ENCODE results near the gene BBX. TPM values are rescaled to one million over a fixed set of nuclear protein-coding genes. Genes with fewer than 3 reads are reported as not detected.

The BBX gene
- total RNA-seq = 10 to 100 TPM; 76.7 to 77.8 TPM
- polyA plus RNA-seq = 10 to 100 TPM; 10.0 to 13.4 TPM
- long read RNA-seq, donor 1, partial matches to known transcripts = 122 of 181 reads
- long read RNA-seq, donor 1, other reads (novel, unspliced or antisense) = 58 of 181 reads
- long read RNA-seq, donor 2, partial matches to known transcripts = 40 of 72 reads
- long read RNA-seq, donor 2, other reads (novel, unspliced or antisense) = 29 of 72 reads

DNA sequence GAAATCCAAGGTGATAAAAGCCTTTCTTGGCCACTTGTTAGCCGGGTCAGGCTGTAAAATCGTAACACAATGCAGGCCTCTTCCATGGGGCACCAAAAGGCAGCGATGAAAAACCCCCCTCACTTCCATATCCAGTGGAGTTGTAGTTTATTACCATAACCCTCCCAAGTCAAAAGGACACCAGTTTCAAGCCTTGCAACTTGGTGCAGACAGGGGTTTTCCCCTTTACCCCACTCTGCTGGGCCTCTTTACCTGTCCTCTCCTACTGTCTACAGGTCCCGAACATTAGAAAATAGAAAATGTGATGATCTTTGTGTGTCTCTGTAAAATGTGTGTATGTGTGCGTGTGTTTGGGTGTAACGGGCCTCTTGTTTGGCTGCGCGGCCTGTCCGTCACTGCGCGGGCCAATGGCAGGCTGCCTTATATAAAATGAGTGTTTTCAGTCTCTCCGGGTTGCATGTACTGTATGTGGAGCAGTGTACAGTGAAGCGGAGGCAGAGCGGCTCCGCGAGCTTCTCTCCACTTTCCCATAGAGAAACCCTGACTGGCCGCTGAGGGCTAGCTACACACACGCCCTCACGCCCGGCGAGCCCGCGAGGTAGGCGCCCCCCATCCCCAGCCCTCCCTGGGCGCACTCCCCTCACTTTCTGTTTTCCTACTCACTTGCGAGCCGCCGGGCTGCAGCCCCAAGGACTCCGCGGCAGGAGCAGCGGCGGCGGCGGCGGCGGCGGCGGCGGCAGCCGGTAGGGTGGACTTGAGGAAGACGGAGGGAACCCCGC, at the start of gene BBX:
BBX (plus strand) TSS at position 453 of the 779 bp plus-strand sequence. CDS start 187,499 bp downstream, outside the sequence.
- peak; percentile 97 for ATAC-seq (ENCODE audit: low FRiP score)
- Histone ChIP-seq H3K4me1 (ENCODE audit: control insufficient read depth in 1 of 2, insufficient read depth in 2 of 2, low read length in 2 of 2) (no peaks in the 10 kb centered on the region), H3K36me3 (ENCODE audit: control insufficient read depth in 1 of 2, insufficient read depth in 2 of 2, low read length in 1 of 2) (no peaks in the 10 kb centered on the region), H3K27ac (ENCODE audit: low read depth in 1 of 2, low read length in 2 of 2) (peak within 1 kb of the TSS; percentile 57 to 70), H3K4me3 (ENCODE audit: low read length in 2 of 2) (peak within 1 kb of the TSS; percentile 94), H3K27me3 (ENCODE audit: control insufficient read depth in 1 of 2, insufficient read depth in 2 of 2, low read length in 1 of 2) (no peaks in the 10 kb centered on the region), H3K9me3 (ENCODE audit: control insufficient read depth, low read length) (no peaks in the 10 kb centered on the region)
- DNase-seq = peak; percentile 92 to 95
- 0 to 1% methylated on average over 28 to 42 of the region's 42 CpGs for WGBS, 2 donors
- intact Hi-C loops (cut with DNase I) = loop anchor here (1.0 to 10.0 kb wide), 4 partner anchors 90 to 288 kb away; no protein-coding TSS in a partner anchor

DNA sequence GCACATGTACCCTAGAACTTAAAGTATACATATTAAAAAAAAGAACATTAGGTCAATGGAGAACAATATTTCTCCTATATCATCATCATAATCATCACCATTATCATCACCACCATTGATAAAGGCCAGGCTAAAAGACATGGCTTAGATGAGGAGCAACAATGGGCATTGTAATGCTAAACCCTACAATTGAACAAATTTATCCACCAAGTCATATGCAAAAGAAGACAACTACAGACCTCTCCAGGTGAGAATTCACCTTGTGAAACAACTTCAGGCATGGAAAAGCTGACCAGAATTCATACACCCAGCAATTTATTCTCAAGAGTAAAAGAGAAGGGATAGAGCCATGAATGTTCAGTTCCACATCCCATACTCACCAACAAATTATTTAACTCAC, 46.3 kb upstream of the BBX start:
- no peak for ATAC-seq (ENCODE audit: low FRiP score)
- no peak overlapping the region for H3K27ac ChIP-seq (ENCODE audit: low read depth in 1 of 2, low read length in 2 of 2)
- no peak for DNase-seq
- no peak overlapping the region for H3K4me3 ChIP-seq (ENCODE audit: low read length in 2 of 2)
- H3K9me3 ChIP-seq (ENCODE audit: control insufficient read depth, low read length) = no peaks in the 10 kb centered on the region
- H3K36me3 ChIP-seq (ENCODE audit: control insufficient read depth in 1 of 2, insufficient read depth in 2 of 2, low read length in 1 of 2) = no peaks in the 10 kb centered on the region
- intact Hi-C loops (cut with DNase I) = no loop called here
- H3K4me1 ChIP-seq (ENCODE audit: control insufficient read depth in 1 of 2, insufficient read depth in 2 of 2, low read length in 2 of 2) = no peaks in the 10 kb centered on the region
- no peaks in the 10 kb centered on the region for H3K27me3 ChIP-seq (ENCODE audit: control insufficient read depth in 1 of 2, insufficient read depth in 2 of 2, low read length in 1 of 2)

DNA sequence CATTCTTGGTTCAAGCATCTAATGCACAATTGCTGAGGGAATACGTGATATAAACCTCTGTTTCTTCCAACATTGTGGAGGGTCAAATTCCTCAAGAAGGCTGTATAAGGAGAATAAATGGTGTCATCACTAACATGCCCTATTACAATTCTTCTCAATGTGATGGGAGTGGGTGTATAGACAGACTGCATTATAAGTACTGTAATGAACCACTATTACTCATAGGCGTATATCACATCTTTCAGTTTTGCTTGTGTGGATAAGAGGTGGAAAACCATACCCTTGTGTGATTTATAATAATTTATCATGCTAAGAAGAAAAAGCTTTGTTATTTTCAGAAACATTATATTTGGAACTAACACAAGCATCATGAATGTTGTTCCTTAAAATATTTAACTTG, 35.3 kb upstream of the BBX start:
- no peak overlapping the region for H3K27ac ChIP-seq (ENCODE audit: low read depth in 1 of 2, low read length in 2 of 2)
- no peak for ATAC-seq (ENCODE audit: low FRiP score)
- H3K4me1 ChIP-seq (ENCODE audit: control insufficient read depth in 1 of 2, insufficient read depth in 2 of 2, low read length in 2 of 2) = no peaks in the 10 kb centered on the region
- no peak for DNase-seq
- intact Hi-C loops (cut with DNase I) = no loop called here
- H3K4me3 ChIP-seq (ENCODE audit: low read length in 2 of 2) = no peak overlapping the region
- H3K9me3 ChIP-seq (ENCODE audit: control insufficient read depth, low read length) = no peaks in the 10 kb centered on the region
- H3K36me3 ChIP-seq (ENCODE audit: control insufficient read depth in 1 of 2, insufficient read depth in 2 of 2, low read length in 1 of 2) = no peaks in the 10 kb centered on the region
- 79 to 84% methylated on average over 2 of the region's 2 CpGs for WGBS, 2 donors
- no peaks in the 10 kb centered on the region for H3K27me3 ChIP-seq (ENCODE audit: control insufficient read depth in 1 of 2, insufficient read depth in 2 of 2, low read length in 1 of 2)

DNA sequence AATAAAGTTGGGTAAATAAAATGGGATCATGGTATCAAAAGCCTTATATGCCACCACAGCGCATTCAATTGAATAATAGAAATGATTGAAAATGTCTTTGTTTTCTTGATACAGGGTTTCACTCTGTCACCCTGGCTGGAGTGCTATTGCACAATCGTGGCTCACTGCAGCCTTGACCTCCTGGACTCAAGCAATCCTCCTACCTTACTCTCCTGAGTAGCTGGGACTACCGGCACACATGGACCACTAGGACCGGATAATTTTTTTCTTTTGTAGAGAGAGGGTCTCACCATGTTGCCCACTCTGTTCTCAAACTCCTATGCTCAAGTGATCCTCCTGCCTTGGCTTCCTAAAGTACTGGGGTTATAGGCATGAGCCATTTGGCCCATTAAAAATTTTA, 33.8 kb upstream of the BBX start:
- Histone ChIP-seq H3K9me3 (ENCODE audit: control insufficient read depth, low read length) (no peaks in the 10 kb centered on the region), H3K27ac (ENCODE audit: low read depth in 1 of 2, low read length in 2 of 2) (no peak overlapping the region), H3K4me3 (ENCODE audit: low read length in 2 of 2) (no peak overlapping the region), H3K36me3 (ENCODE audit: control insufficient read depth in 1 of 2, insufficient read depth in 2 of 2, low read length in 1 of 2) (no peaks in the 10 kb centered on the region), H3K27me3 (ENCODE audit: control insufficient read depth in 1 of 2, insufficient read depth in 2 of 2, low read length in 1 of 2) (no peaks in the 10 kb centered on the region), H3K4me1 (ENCODE audit: control insufficient read depth in 1 of 2, insufficient read depth in 2 of 2, low read length in 2 of 2) (no peaks in the 10 kb centered on the region)
- intact Hi-C loops (cut with DNase I) = no loop called here
- DNase-seq (no peak), ATAC-seq (ENCODE audit: low FRiP score) (no peak)
- 89 to 93% methylated on average over 4 of the region's 4 CpGs for WGBS, 2 donors

DNA sequence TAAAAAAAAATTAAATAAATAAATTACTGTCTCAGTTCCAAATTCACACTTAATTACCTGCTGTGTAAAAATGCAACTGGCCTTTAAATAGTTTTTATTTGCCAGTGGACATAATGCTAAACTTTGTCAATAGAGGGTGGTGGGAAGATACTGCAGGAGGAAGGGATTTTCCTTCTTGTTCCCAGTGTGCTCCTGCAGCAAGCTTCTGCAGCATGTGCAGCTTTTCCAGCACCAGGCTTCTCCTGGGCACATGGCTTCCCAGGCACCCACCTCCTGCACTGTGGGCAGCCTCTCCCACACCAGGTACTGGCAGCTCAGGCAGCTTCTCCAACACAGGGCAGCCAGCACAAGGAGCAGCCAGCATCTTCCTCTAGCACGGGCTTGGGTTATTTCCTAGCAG, 29.6 kb upstream of the BBX start:
- Histone ChIP-seq H3K27me3 (ENCODE audit: control insufficient read depth in 1 of 2, insufficient read depth in 2 of 2, low read length in 1 of 2) (no peaks in the 10 kb centered on the region), H3K9me3 (ENCODE audit: control insufficient read depth, low read length) (no peaks in the 10 kb centered on the region), H3K27ac (ENCODE audit: low read depth in 1 of 2, low read length in 2 of 2) (no peak overlapping the region), H3K36me3 (ENCODE audit: control insufficient read depth in 1 of 2, insufficient read depth in 2 of 2, low read length in 1 of 2) (no peaks in the 10 kb centered on the region), H3K4me3 (ENCODE audit: low read length in 2 of 2) (no peak overlapping the region), H3K4me1 (ENCODE audit: control insufficient read depth in 1 of 2, insufficient read depth in 2 of 2, low read length in 2 of 2) (no peaks in the 10 kb centered on the region)
- intact Hi-C loops (cut with DNase I) = no loop called here
- no peak for DNase-seq
- peak; percentile 26 for ATAC-seq (ENCODE audit: low FRiP score)
- WGBS, 2 donors = 50 to 64% methylated on average over 1 of the region's 1 CpG

DNA sequence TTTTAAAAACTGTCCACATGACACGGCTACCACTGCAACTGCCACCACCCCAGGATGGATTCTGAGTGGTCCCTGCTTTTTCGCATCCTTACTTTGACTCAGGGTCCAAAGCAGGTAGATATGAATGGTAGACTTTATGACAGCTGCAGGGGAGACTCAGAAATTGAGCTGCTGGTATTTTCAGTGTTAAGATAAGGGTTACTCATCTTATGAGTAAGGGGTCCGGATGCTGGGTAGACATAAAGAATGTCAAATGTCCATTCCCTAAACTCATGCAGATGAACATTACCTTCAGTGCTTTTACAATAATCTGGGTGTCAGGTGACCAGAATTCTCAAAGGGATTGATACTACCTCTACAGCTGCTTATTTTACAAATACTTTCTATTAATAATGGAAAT, 25.9 kb upstream of the BBX start:
- no peaks in the 10 kb centered on the region for H3K27me3 ChIP-seq (ENCODE audit: control insufficient read depth in 1 of 2, insufficient read depth in 2 of 2, low read length in 1 of 2)
- no peak overlapping the region for H3K27ac ChIP-seq (ENCODE audit: low read depth in 1 of 2, low read length in 2 of 2)
- WGBS, 2 donors = 92% methylated on average over 3 of the region's 3 CpGs
- no peaks in the 10 kb centered on the region for H3K36me3 ChIP-seq (ENCODE audit: control insufficient read depth in 1 of 2, insufficient read depth in 2 of 2, low read length in 1 of 2)
- intact Hi-C loops (cut with DNase I) = no loop called here
- H3K9me3 ChIP-seq (ENCODE audit: control insufficient read depth, low read length) = no peaks in the 10 kb centered on the region
- no peak for DNase-seq
- H3K4me1 ChIP-seq (ENCODE audit: control insufficient read depth in 1 of 2, insufficient read depth in 2 of 2, low read length in 2 of 2) = no peaks in the 10 kb centered on the region
- no peak overlapping the region for H3K4me3 ChIP-seq (ENCODE audit: low read length in 2 of 2)
- no peak for ATAC-seq (ENCODE audit: low FRiP score)

DNA sequence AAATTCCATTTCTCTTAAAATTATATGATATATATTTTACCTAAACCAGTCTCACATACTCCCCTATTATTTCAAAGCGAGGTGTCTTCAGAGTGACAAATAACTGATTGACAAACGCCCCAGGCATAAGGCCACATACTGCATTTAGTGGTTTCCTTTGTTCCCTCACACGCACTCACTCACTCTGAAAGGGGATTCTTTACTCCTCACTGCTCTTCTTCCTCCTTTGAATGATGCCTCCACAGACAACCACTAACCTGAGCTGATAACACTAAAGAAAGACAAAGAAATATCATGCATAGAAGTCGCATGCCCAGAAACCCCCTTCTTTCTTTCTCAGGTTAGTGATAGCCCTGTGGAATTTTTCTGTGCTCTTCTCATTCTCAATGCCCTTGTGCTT, 24.1 kb upstream of the BBX start:
- no peak for ATAC-seq (ENCODE audit: low FRiP score)
- no peak overlapping the region for H3K27ac ChIP-seq (ENCODE audit: low read depth in 1 of 2, low read length in 2 of 2)
- no peaks in the 10 kb centered on the region for H3K27me3 ChIP-seq (ENCODE audit: control insufficient read depth in 1 of 2, insufficient read depth in 2 of 2, low read length in 1 of 2)
- no peaks in the 10 kb centered on the region for H3K9me3 ChIP-seq (ENCODE audit: control insufficient read depth, low read length)
- WGBS, 2 donors = 80 to 85% methylated on average over 4 of the region's 4 CpGs
- H3K4me3 ChIP-seq (ENCODE audit: low read length in 2 of 2) = no peak overlapping the region
- intact Hi-C loops (cut with DNase I) = no loop called here
- no peaks in the 10 kb centered on the region for H3K4me1 ChIP-seq (ENCODE audit: control insufficient read depth in 1 of 2, insufficient read depth in 2 of 2, low read length in 2 of 2)
- no peaks in the 10 kb centered on the region for H3K36me3 ChIP-seq (ENCODE audit: control insufficient read depth in 1 of 2, insufficient read depth in 2 of 2, low read length in 1 of 2)
- no peak for DNase-seq

DNA sequence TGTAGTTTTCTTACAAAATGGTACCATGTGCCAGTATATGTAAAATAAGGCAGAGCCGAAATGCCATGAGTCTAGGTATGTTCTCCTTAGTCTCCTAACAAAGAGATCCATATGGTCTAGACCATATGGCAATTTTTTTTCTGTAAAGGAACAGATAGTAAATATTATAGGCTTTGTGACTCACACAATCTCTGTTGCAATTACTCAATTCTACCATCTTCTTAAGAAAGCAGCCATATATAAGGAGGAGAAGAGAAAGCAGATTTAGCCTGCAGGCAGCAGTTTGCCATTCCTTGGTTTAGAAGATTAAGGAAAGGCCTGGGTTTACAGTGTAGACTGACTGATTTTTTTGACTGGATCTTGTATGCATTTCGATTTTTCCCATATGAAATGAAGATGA, 16.3 kb upstream of the BBX start:
- intact Hi-C loops (cut with DNase I) = no loop called here
- no peaks in the 10 kb centered on the region for H3K9me3 ChIP-seq (ENCODE audit: control insufficient read depth, low read length)
- no peaks in the 10 kb centered on the region for H3K27me3 ChIP-seq (ENCODE audit: control insufficient read depth in 1 of 2, insufficient read depth in 2 of 2, low read length in 1 of 2)
- DNase-seq = no peak
- no peak for ATAC-seq (ENCODE audit: low FRiP score)
- H3K4me3 ChIP-seq (ENCODE audit: low read length in 2 of 2) = no peak overlapping the region
- H3K4me1 ChIP-seq (ENCODE audit: control insufficient read depth in 1 of 2, insufficient read depth in 2 of 2, low read length in 2 of 2) = no peaks in the 10 kb centered on the region
- H3K27ac ChIP-seq (ENCODE audit: low read depth in 1 of 2, low read length in 2 of 2) = no peak overlapping the region
- no peaks in the 10 kb centered on the region for H3K36me3 ChIP-seq (ENCODE audit: control insufficient read depth in 1 of 2, insufficient read depth in 2 of 2, low read length in 1 of 2)
- WGBS, 2 donors = 70 to 92% methylated on average over 2 of the region's 2 CpGs

DNA sequence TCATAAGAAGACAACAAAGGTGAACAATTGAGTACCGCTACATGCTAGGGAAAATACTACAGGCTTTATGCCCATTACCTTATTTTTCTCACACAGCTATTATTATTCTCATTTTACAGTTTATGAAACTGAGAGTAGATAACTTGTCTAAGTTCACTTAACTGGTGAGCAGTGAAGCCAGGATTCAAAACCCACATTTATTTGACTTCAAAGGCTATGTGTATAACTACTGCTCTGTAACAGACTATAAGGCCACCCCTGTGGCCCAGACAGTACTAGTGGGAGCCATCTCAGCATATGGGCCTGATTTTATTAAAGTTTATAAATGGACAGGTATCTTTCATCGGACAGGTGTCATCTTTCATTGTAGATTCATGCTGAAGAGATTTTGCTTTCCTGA, 14.4 kb upstream of the BBX start:
- Histone ChIP-seq H3K4me1 (ENCODE audit: control insufficient read depth in 1 of 2, insufficient read depth in 2 of 2, low read length in 2 of 2) (no peaks in the 10 kb centered on the region), H3K36me3 (ENCODE audit: control insufficient read depth in 1 of 2, insufficient read depth in 2 of 2, low read length in 1 of 2) (no peaks in the 10 kb centered on the region), H3K27me3 (ENCODE audit: control insufficient read depth in 1 of 2, insufficient read depth in 2 of 2, low read length in 1 of 2) (no peaks in the 10 kb centered on the region), H3K4me3 (ENCODE audit: low read length in 2 of 2) (no peak overlapping the region), H3K27ac (ENCODE audit: low read depth in 1 of 2, low read length in 2 of 2) (no peak overlapping the region), H3K9me3 (ENCODE audit: control insufficient read depth, low read length) (no peaks in the 10 kb centered on the region)
- WGBS, 2 donors = 95 to 97% methylated on average over 2 of the region's 2 CpGs
- ATAC-seq (ENCODE audit: low FRiP score) (no peak), DNase-seq (no peak)
- intact Hi-C loops (cut with DNase I) = no loop called here

Measured in aorta (tissue), 5 donors.